Mesothelial cell of epicardium (in vitro differentiated cells): ENCODE results near the gene PHC3. TPM values are rescaled to one million over a fixed set of nuclear protein-coding genes. Genes with fewer than 3 reads are reported as not detected.

Experiments used
- DNase-seq, 2 experiments: peaks; one replicate each; pipeline ENCODE4 v3.0.0; 2021; ENCODE audit warnings: low spot score in 2 of 2; ENCODE audit not compliant: unreplicated experiment in 2 of 2
- H3K27ac Mint-ChIP-seq: 2 replicates; pipeline ENCODE4 v1.8.0; 2021; ENCODE audit warnings: mixed read lengths
- H3K27me3 Mint-ChIP-seq: 2 replicates; pipeline ENCODE4 v1.8.0; 2021; ENCODE audit warnings: low read depth, mixed read lengths
- H3K36me3 Mint-ChIP-seq: 2 replicates; pipeline ENCODE4 v1.8.0; 2021; ENCODE audit warnings: mixed read lengths
- H3K4me1 Mint-ChIP-seq: 2 replicates; pipeline ENCODE4 v1.8.0; 2021; ENCODE audit warnings: mixed read lengths
- H3K4me3 Mint-ChIP-seq: 2 replicates; pipeline ENCODE4 v1.8.0; 2021; ENCODE audit warnings: mild to moderate bottlenecking, moderate library complexity, mixed read lengths
- H3K9me3 Mint-ChIP-seq: 2 replicates; pipeline ENCODE4 v1.8.0; 2021; ENCODE audit warnings: mixed read lengths
- total RNA-seq: library from RNA; stranded (reverse); gene quantifications from 3 replicates; pipeline ENCODE4 v1.2.1, GENCODE V29; 2021
- TF ChIP-seq, protein P1 (sequence below): fragments of 200-600 bp; sonication (generic); IDR thresholded peaks from one replicate; pipeline ENCODE4 v1.5.0; 2021; ENCODE audit warnings: antibody characterized with exemption; ENCODE audit not compliant: unreplicated experiment

The PHC3 gene
- total RNA-seq, 1 donor from 2014 or later: 58.1 TPM

DNA sequence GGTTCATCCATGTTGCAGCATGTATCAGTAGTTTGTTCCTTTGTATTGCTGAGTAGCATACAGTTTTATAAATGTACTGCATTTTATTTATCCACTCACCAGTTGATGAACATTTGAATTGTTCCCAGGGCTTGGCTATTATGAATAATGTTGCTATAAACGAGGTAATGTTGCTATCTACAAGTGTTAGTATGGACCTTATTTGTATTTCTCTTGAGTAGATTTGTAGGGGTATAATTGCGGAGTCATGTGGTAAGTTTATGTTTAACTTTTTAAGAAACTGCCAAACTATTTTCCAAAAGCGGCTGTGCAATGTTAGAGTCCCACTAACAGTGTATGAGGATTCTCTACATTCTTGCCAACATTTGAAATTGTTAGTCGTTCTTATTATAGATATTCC lies 130.8 kb downstream of the PHC3 start:
- Mint-ChIP-seq H3K4me3 (no peak overlapping the region), H3K27ac (no peak overlapping the region), H3K4me1 (no peaks in the 10 kb centered on the region), H3K36me3 (no peaks in the 10 kb centered on the region), H3K9me3 (peaks cover 7% of the 10 kb centered on the region), H3K27me3 (no peaks in the 10 kb centered on the region)
- DNase-seq: no peak
- TF ChIP-seq, protein P1, sequence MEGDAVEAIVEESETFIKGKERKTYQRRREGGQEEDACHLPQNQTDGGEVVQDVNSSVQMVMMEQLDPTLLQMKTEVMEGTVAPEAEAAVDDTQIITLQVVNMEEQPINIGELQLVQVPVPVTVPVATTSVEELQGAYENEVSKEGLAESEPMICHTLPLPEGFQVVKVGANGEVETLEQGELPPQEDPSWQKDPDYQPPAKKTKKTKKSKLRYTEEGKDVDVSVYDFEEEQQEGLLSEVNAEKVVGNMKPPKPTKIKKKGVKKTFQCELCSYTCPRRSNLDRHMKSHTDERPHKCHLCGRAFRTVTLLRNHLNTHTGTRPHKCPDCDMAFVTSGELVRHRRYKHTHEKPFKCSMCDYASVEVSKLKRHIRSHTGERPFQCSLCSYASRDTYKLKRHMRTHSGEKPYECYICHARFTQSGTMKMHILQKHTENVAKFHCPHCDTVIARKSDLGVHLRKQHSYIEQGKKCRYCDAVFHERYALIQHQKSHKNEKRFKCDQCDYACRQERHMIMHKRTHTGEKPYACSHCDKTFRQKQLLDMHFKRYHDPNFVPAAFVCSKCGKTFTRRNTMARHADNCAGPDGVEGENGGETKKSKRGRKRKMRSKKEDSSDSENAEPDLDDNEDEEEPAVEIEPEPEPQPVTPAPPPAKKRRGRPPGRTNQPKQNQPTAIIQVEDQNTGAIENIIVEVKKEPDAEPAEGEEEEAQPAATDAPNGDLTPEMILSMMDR: no peak

- Mint-ChIP-seq H3K27ac (no peak overlapping the region), H3K36me3 (no peaks in the 10 kb centered on the region), H3K4me3 (no peak overlapping the region), H3K27me3 (no peaks in the 10 kb centered on the region), H3K4me1 (no peaks in the 10 kb centered on the region), H3K9me3 (peaks cover 7% of the 10 kb centered on the region)
- TF ChIP-seq, protein P1: no peak
- DNase-seq: no peak
Observed at GRCh38 chr3:170049146-170050000, 132.2 kb downstream of the PHC3 start.

DNA sequence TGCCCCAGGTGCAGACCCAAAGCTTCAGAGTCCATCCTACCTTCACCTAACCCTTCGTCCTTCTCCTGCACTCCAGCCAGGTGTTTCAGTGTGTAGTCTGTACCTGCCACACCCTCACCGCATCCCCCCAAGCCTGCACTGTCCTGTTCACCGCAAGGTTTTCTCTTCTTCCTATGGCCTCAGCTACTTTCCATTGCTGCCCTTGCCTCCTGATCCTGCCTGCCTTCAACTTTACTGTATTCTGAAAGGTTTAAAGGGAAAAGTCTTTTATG lies 134.5 kb downstream of the PHC3 start:
- Mint-ChIP-seq H3K27me3 (peaks cover 13% of the 10 kb centered on the region), H3K4me3 (no peak overlapping the region), H3K4me1 (no peaks in the 10 kb centered on the region), H3K9me3 (no peaks in the 10 kb centered on the region), H3K36me3 (no peaks in the 10 kb centered on the region), H3K27ac (no peak overlapping the region)
- TF ChIP-seq, protein P1: no peak
- DNase-seq: no peak

DNA sequence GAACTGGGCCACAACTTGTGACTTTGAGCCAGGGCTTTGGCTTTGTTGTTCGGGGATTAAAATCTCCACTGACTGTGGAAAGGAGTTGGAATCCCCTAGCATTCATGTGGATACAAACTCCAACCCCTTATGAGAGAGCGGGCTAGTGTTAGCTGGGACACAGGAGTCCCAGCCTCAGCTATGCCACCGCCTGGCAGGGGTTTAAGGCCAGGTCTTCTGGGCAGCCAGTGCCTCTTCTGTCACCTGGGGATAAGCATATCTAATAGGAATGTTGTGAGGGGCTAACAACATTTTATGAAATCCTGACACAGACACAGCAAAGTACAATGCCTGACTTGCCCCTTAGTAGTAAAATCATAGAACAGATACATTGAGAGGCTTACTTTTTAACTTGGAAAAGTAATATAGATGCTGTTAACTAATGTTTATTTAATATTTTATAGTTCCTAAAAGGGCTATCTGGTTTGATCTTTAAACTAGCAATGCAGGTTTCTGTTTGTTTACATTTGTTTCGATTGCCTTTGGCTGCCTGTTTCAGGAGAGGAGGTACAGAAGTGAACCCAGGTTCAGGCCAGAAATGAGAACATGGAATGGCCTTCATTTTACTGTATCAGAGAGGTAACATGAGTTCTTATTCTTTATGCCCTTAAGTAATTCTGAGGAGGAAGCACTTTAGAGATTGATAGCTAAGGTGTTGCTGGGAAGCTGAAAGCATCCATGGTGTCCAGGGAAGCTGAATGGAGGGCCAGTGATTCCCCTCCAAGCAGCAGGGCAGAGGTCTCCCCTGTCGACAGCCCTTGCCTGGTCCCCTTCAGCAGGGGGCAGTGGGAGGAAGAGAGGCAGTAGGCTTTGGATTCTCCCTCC lies 135.0 kb downstream of the PHC3 start:
- DNase-seq: no peak
- Mint-ChIP-seq H3K4me3 (no peak overlapping the region), H3K9me3 (no peaks in the 10 kb centered on the region), H3K4me1 (no peaks in the 10 kb centered on the region), H3K36me3 (no peaks in the 10 kb centered on the region), H3K27ac (no peak overlapping the region), H3K27me3 (peaks cover 19% of the 10 kb centered on the region)
- TF ChIP-seq, protein P1: no peak

DNA sequence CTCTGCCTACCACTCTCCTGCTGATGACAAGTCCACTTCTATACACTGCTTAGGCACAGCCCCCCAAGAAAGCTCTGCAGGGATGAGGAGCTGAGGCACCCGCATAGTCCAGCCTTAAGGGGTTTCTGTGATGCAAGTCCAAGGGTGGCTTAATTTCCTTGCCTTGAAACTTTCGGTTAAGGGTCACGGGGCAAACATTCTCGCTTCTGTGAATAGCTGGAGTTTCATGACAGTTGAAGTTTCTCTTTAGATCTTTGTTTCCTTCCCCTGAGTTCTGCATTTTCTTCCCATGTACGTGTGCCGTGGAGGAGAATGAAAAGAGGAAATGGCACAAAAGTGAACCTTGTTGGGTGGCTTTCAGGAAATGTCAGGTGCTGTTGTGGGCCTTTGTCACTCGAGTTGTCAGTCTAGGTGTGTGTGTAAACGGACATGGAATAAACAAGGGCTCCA lies 136.7 kb downstream of the PHC3 start:
- no peak overlapping the region for H3K4me3 Mint-ChIP-seq

More for the DNA sequence above, 136.7 kb downstream of the PHC3 start:
- peaks cover 35% of the 10 kb centered on the region for H3K27me3 Mint-ChIP-seq
- no peak overlapping the region for H3K27ac Mint-ChIP-seq
- no peaks in the 10 kb centered on the region for H3K9me3 Mint-ChIP-seq
- peaks cover 1% of the 10 kb centered on the region for H3K36me3 Mint-ChIP-seq
- DNase-seq: no peak
- H3K4me1 Mint-ChIP-seq: peaks cover 1% of the 10 kb centered on the region
- TF ChIP-seq, protein P1: no peak
